ENCODE data around the gene SLC16A12.
"Not testable (repeated sequence)": the region's sequence is repeated elsewhere in the genome, so short reads cannot be mapped to it uniquely, and the experiment has no call there.

DNA sequence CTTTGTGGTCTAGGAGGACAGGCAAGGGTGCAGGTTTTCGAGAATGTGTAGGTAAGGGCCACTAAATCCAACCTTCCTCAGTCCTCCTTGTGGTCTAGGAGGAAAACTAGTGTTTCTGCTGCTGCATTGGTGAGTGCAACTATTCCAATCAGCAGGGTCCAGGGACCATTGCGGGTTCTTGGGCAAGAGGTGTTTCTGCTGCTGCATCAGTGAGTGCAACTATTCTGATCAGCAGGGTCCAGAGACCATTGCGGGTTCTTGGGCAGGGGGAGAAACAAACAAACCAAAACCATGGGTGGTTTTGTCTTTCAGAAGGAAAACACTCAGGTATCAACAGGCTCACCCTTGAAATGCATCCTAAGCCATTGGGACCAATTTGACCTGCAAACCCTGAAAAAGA is 127.6 kb downstream of the SLC16A12 start:
- TF ChIP-seq YY1 (IDR thresholded peaks at IDR 0.05); RAD21 (IDR thresholded peaks at IDR 0.05); GABPA (IDR thresholded peaks at IDR 0.05 in 1 of 2, conservative IDR thresholded peaks at IDR 0.05 in 1 of 2); HNF4A (conservative IDR thresholded peaks at IDR 0.05); JUND (IDR thresholded peaks at IDR 0.05); NR2F2 (IDR thresholded peaks at IDR 0.05); EGR1 (IDR thresholded peaks at IDR 0.05; ENCODE audit: low read depth in 2 of 2); TAF1 (conservative IDR thresholded peaks at IDR 0.05); SP1 (IDR thresholded peaks at IDR 0.05): not testable (repeated sequence)
- TF ChIP-seq, protein P1, sequence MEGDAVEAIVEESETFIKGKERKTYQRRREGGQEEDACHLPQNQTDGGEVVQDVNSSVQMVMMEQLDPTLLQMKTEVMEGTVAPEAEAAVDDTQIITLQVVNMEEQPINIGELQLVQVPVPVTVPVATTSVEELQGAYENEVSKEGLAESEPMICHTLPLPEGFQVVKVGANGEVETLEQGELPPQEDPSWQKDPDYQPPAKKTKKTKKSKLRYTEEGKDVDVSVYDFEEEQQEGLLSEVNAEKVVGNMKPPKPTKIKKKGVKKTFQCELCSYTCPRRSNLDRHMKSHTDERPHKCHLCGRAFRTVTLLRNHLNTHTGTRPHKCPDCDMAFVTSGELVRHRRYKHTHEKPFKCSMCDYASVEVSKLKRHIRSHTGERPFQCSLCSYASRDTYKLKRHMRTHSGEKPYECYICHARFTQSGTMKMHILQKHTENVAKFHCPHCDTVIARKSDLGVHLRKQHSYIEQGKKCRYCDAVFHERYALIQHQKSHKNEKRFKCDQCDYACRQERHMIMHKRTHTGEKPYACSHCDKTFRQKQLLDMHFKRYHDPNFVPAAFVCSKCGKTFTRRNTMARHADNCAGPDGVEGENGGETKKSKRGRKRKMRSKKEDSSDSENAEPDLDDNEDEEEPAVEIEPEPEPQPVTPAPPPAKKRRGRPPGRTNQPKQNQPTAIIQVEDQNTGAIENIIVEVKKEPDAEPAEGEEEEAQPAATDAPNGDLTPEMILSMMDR (IDR thresholded peaks at IDR 0.05; ENCODE audit: low read depth, low read length, missing input control) = not testable (repeated sequence)
- TF ChIP-seq, protein P2, sequence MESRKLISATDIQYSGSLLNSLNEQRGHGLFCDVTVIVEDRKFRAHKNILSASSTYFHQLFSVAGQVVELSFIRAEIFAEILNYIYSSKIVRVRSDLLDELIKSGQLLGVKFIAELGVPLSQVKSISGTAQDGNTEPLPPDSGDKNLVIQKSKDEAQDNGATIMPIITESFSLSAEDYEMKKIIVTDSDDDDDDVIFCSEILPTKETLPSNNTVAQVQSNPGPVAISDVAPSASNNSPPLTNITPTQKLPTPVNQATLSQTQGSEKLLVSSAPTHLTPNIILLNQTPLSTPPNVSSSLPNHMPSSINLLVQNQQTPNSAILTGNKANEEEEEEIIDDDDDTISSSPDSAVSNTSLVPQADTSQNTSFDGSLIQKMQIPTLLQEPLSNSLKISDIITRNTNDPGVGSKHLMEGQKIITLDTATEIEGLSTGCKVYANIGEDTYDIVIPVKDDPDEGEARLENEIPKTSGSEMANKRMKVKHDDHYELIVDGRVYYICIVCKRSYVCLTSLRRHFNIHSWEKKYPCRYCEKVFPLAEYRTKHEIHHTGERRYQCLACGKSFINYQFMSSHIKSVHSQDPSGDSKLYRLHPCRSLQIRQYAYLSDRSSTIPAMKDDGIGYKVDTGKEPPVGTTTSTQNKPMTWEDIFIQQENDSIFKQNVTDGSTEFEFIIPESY (IDR thresholded peaks at IDR 0.05) = not testable (repeated sequence)
- TF ChIP-seq, protein P3, sequence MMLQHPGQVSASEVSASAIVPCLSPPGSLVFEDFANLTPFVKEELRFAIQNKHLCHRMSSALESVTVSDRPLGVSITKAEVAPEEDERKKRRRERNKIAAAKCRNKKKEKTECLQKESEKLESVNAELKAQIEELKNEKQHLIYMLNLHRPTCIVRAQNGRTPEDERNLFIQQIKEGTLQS (IDR thresholded peaks at IDR 0.05) = not testable (repeated sequence)

All from liver (tissue), 3 donors.